GM12874 (cell line): ENCODE data around the gene ARPC5.

Experiments used
- TF ChIP-seq, protein P1 (sequence below): IDR thresholded peaks from 2 replicates; pipeline ENCODE4 v1.5.1; 2011; ENCODE audit warnings: low read depth, mild to moderate bottlenecking, control low read depth, low read length, moderate library complexity; ENCODE audit not compliant: insufficient read depth

The ARPC5 gene

GRCh38 chr1:183633676-183634343 lies 1.8 kb downstream of the ARPC5 start:
- TF ChIP-seq, protein P1, sequence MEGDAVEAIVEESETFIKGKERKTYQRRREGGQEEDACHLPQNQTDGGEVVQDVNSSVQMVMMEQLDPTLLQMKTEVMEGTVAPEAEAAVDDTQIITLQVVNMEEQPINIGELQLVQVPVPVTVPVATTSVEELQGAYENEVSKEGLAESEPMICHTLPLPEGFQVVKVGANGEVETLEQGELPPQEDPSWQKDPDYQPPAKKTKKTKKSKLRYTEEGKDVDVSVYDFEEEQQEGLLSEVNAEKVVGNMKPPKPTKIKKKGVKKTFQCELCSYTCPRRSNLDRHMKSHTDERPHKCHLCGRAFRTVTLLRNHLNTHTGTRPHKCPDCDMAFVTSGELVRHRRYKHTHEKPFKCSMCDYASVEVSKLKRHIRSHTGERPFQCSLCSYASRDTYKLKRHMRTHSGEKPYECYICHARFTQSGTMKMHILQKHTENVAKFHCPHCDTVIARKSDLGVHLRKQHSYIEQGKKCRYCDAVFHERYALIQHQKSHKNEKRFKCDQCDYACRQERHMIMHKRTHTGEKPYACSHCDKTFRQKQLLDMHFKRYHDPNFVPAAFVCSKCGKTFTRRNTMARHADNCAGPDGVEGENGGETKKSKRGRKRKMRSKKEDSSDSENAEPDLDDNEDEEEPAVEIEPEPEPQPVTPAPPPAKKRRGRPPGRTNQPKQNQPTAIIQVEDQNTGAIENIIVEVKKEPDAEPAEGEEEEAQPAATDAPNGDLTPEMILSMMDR = peak; percentile 39; the same call in 1 of the 2 replicates

- TF ChIP-seq, protein P1 = no peak
Observed at GRCh38 chr1:183632964-183633363, 2.6 kb downstream of the ARPC5 start.

DNA sequence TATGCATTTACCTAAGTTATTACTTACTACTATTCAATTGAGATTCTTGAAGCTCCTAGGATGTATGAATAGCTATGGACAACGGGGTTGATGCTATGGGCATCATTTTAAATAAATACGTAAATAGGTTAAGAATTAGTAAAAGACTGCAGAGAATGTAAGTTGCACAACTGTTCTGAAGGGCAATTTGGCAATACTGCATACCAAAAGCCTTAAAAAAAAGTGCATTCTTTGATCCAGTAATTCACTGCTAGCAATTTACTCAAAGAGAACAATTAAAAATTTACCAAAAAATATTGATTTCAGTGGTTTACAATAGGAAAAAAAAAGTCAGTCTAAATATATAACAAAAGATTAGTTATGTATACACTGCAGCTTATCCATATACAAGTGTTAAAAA lies 3.5 kb downstream of the ARPC5 start:
- TF ChIP-seq, protein P1 = no peak

DNA sequence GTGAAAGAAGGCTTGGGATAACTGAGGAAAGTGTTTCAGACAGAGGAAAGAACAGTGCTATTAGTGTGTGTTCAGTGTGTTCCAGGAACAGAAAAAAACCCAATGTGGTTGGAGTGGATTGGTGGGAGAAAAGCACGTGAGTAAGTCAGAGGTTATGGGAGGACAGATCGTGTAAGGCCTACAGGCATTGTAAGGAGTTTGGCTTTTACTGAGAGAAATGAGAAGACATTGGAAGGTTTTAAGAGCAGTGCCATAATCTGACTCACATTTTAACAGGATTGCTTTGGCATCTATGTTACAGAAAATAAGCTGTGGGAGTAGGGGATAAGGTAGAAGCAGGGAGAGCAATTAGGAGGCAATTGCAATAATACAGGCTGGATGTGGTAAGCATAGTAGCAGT lies 4.8 kb downstream of the ARPC5 start:
- TF ChIP-seq, protein P1 = no peak

GRCh38 chr1:183628537-183628936 lies 7.0 kb downstream of the ARPC5 start:
- TF ChIP-seq, protein P1 = no peak

GRCh38 chr1:183622884-183623785 lies 12.4 kb downstream of the ARPC5 start:
- TF ChIP-seq, protein P1 = peak; percentile 67

GRCh38 chr1:183622013-183622412 lies 13.6 kb downstream of the ARPC5 start:
- TF ChIP-seq, protein P1 = no peak
